Heart right ventricle (tissue), 16 donors: Measurements from ENCODE around the gene TMEM259. TPM values are rescaled to one million over a fixed set of nuclear protein-coding genes. Genes with fewer than 3 reads are reported as not detected.
A peak's percentile ranks its signal among the peaks of the same experiment; 100 is the strongest.

ENCODE experiments used
- ATAC-seq, 8 donors: fragments of 200-7000 bp; cut with Tn5 transposase; one replicate each; pipeline ENCODE4 v1.9.1; 2020; ENCODE audit warnings: mild to moderate bottlenecking in 8 of 8, moderate library complexity in 8 of 8, moderate number of reproducible peaks in 1 of 8
- DNase-seq, 2 donors: peaks; one replicate each; pipeline ENCODE4 v3.0.0-alpha.2; 2020
- H3K27ac ChIP-seq, 10 donors: fragments of 200-600 bp; sonication (generic) in 2 of 10; one replicate each; pipeline versions ENCODE4 v1.5.0 to v1.8.0; 2020 to 2022; ENCODE audit warnings: mild to moderate bottlenecking in 3 of 10
- H3K27me3 ChIP-seq, 7 donors: fragments of 200-600 bp; one replicate each; pipeline ENCODE4 v1.8.0; 2021 to 2022; ENCODE audit warnings: mild to moderate bottlenecking in 2 of 7
- H3K36me3 ChIP-seq, 9 donors: fragments of 200-600 bp; sonication (generic) in 1 of 9; one replicate each; pipeline versions ENCODE4 v1.5.0 to v1.8.0; 2020 to 2022; ENCODE audit warnings: mild to moderate bottlenecking in 2 of 9
- H3K4me1 ChIP-seq, 9 donors: fragments of 200-600 bp; sonication (generic) in 1 of 9; one replicate each; pipeline versions ENCODE4 v1.5.0 to v1.8.0; 2020 to 2022; ENCODE audit warnings: mild to moderate bottlenecking in 4 of 9
- H3K4me3 ChIP-seq, 10 donors: fragments of 200-600 bp; sonication (generic) in 2 of 10; one replicate each; pipeline versions ENCODE4 v1.5.0 to v1.8.0; 2020 to 2022; ENCODE audit warnings: mild to moderate bottlenecking in 7 of 10, moderate library complexity in 2 of 10
- H3K9me3 ChIP-seq, 11 donors: fragments of 200-600 bp in 10 of 11; sonication (generic) in 2 of 11; one replicate each; pipeline versions ENCODE4 v1.5.0 to v1.8.0; 2013 to 2022; ENCODE audit warnings: mild to moderate bottlenecking in 2 of 11, control low read depth in 1 of 11, moderate library complexity in 1 of 11
- CTCF ChIP-seq, 9 donors: fragments of 200-600 bp; sonication (generic) in 2 of 9; IDR thresholded peaks; one replicate each; pipeline versions ENCODE4 v1.5.0 to v1.8.0; 2021 to 2022; ENCODE audit warnings: antibody characterized with exemption in 9 of 9, mild to moderate bottlenecking in 5 of 9, moderate library complexity in 1 of 9
- WGBS, 2 donors: extraction: QIAGEN DNeasy Blood & Tissue Kit; methylation state at CpG; one replicate each; pipeline ENCODE4 v1.1.7; 2013; ENCODE audit warnings: inconsistent platforms in 1 of 2; 5-methylcytosine and 5-hydroxymethylcytosine counted together
- intact Hi-C, 10 donors: fragments of 100-400 bp; cut with DNase I; formaldehyde crosslinking; loops; one replicate each; pipeline versions ENCODE4 v1.11.1 to v1.14.2; 2022
- polyA plus RNA-seq, 2 donors: library from polyadenylated mRNA; stranded (reverse); fragments of 200-250 nt; gene quantifications; one replicate each; pipeline ENCODE4 v1.2.3, GENCODE V29; 2013
- total RNA-seq, 10 donors: library from RNA; stranded (reverse); fragmentation: NEBNext Ultra II Directional in 3 of 10; extraction: Animal tissue kit (Norgen Biotek cat#: 25700) in 3 of 10; gene quantifications; one replicate each; pipeline versions ENCODE4 v1.2.1 to v1.2.4, GENCODE V29; 2021 to 2023
- donor health status: Arrhythmogenic right ventricular cardiomyopathy.
- donor health status: ischemic (EF 13 %, LVEDD 7.1; RV severe dilation, severe dysfunction).
- donor health status: healthy with polysubstance abuse.
- donor health status: DM: no; HTN: yes; CAD: no.
- donor health status: DM: no; HTN: no; CAD: no.
- donor health status: ischemic (EF 25% LVEDD 6.9; RV normal size, moderate dysfunction).
- donor health status: ischemic (EF 25% LVEDD 5.7; RV mildly dilated, moderate dysfunction).
- donor health status: healthy.
- donor health status: DM: yes; HTN: yes; CAD: no.
- donor health status: Ischemic cardiomyopathy.
- donor health status: ischemic (EF 35%, LVEDD 5.7; RV mildly dilated, moderate dysfunction).
- donor health status: nonischemic (EF 11% LVEDD 7.7; RV severe dilation, severe dysfunction).
- donor health status: DM: yes; HTN: yes; CAD: no.
- donor health status: PGD.
- donor health status: ischemic (EF 29% LVEDD 5.4; RV normal size, mild dysfunction).
- donor health status: nonischemic (EF 23%, LVEDD 6.1; RV moderate dilation, normal function).

TMEM259 gene
- total and polyA plus RNA-seq, 12 donors, result 94.3 to 289 (median 114) TPM

GRCh38 chr19:1042689-1043511 is 22.0 kb upstream of the TMEM259 start:
- ATAC-seq (no peak), DNase-seq (no peak)
- H3K9me3 ChIP-seq, result no peaks in the 10 kb centered on the region
- no peaks in the 10 kb centered on the region for H3K27me3 ChIP-seq
- intact Hi-C loops, result loop anchor here in 5 of 10 donors (5.0 to 10.0 kb wide), 4 partner anchors 39 to 54 kb away; partner anchors contain the start of gene POLR2E (in 4 of the 5)
- peaks cover 5 to 42% (median 29%) of the 10 kb centered on the region in 9 donors for H3K4me1 ChIP-seq
- H3K4me3 ChIP-seq, result no peak overlapping the region
- TF ChIP-seq CTCF (IDR thresholded peaks at IDR 0.05), result no peak
- H3K36me3 ChIP-seq, result peaks cover 0 to 15% (median 0%) of the 10 kb centered on the region in 9 donors
- no peak overlapping the region for H3K27ac ChIP-seq
- 58 to 66% methylated on average over 23 of the region's 23 CpGs for WGBS, 2 donors

- DNase-seq (no peak), ATAC-seq (no peak)
- WGBS, 2 donors, result 65 to 73% methylated on average over 42 to 43 of the region's 43 CpGs
- H3K9me3 ChIP-seq, result no peaks in the 10 kb centered on the region
- TF ChIP-seq CTCF (IDR thresholded peaks at IDR 0.05), result no peak
- no peaks in the 10 kb centered on the region for H3K27me3 ChIP-seq
- H3K27ac ChIP-seq, result no peak overlapping the region
- peaks cover 0 to 20% (median 0%) of the 10 kb centered on the region in 9 donors for H3K36me3 ChIP-seq
- H3K4me1 ChIP-seq, result peaks cover 5 to 50% (median 29%) of the 10 kb centered on the region in 9 donors
- intact Hi-C loops, result loop anchor here in 6 of 10 donors (2.0 to 10.0 kb wide), 5 partner anchors 40 to 55 kb away; partner anchors contain the start of gene POLR2E (in 5 of the 6)
- peak overlapping the region in 3 of 10 donors; percentile 59 to 73 (median 65) for H3K4me3 ChIP-seq
Measured at GRCh38 chr19:1041835-1042685, 21.1 kb upstream of the TMEM259 start.

GRCh38 chr19:1041272-1041834 is 20.4 kb upstream of the TMEM259 start:
- no peak for TF ChIP-seq CTCF (IDR thresholded peaks at IDR 0.05)
- Histone ChIP-seq H3K36me3 (peaks cover 0 to 20% (median 0%) of the 10 kb centered on the region in 9 donors), H3K4me1 (peaks cover 5 to 56% (median 29%) of the 10 kb centered on the region in 9 donors), H3K27me3 (no peaks in the 10 kb centered on the region), H3K4me3 (peak overlapping the region in 9 of 10 donors; percentile 30 to 73 (median 63)), H3K9me3 (no peaks in the 10 kb centered on the region), H3K27ac (peak overlapping the region in 4 of 10 donors; percentile 13 to 92 (median 26))
- DNase-seq, result no peak
- WGBS, 2 donors, result 36 to 38% methylated on average over 26 of the region's 26 CpGs
- ATAC-seq, result peak in 3 of 8 donors; percentile 0 to 2 (median 2)
- intact Hi-C loops, result loop anchor here in 6 of 10 donors (2.0 to 10.0 kb wide), 5 partner anchors 41 to 56 kb away; partner anchors contain the start of gene POLR2E (in 5 of the 6)
